Nephron progenitor cell (in vitro differentiated cells): ENCODE results near the gene NKTR.
"Not testable (repeated sequence)": the region's sequence is repeated elsewhere in the genome, so short reads cannot be mapped to it uniquely, and the experiment has no call there.

ENCODE experiments used
- DNase-seq: peaks from one replicate; pipeline ENCODE4 v3.0.0; 2021
- H3K27ac Mint-ChIP-seq: 2 replicates; pipeline ENCODE4 v1.8.0; 2021; ENCODE audit warnings: mild to moderate bottlenecking, moderate library complexity, mixed read lengths
- H3K27me3 Mint-ChIP-seq: 2 replicates; pipeline ENCODE4 v1.8.0; 2021; ENCODE audit warnings: mild to moderate bottlenecking, low read depth, mixed read lengths; ENCODE audit not compliant: poor library complexity
- H3K36me3 Mint-ChIP-seq: 2 replicates; pipeline ENCODE4 v1.8.0; 2021; ENCODE audit warnings: low read depth, mixed read lengths
- H3K4me1 Mint-ChIP-seq: 2 replicates; pipeline ENCODE4 v1.8.0; 2021; ENCODE audit warnings: mixed read lengths
- H3K4me3 Mint-ChIP-seq: 2 replicates; pipeline ENCODE4 v1.8.0; 2021; ENCODE audit warnings: mild to moderate bottlenecking, moderate library complexity, mixed read lengths
- H3K9me3 Mint-ChIP-seq: 2 replicates; pipeline ENCODE4 v1.8.0; 2021; ENCODE audit warnings: mild to moderate bottlenecking, moderate library complexity, mixed read lengths
- CTCF ChIP-seq: fragments of 200-600 bp; sonication (generic); IDR thresholded peaks from 2 replicates; pipeline ENCODE4 v1.5.0; 2021; ENCODE audit warnings: antibody characterized with exemption

NKTR gene

GRCh38 chr3:42569593-42570142 is 30.8 kb upstream of the NKTR start:
- no peak for DNase-seq
- no peak for TF ChIP-seq CTCF
- Mint-ChIP-seq H3K4me3 (no peak overlapping the region), H3K27me3 (no peaks in the 10 kb centered on the region), H3K27ac (peak overlapping the region; percentile 44), H3K36me3 (peaks cover 59% of the 10 kb centered on the region), H3K4me1 (peaks cover 6% of the 10 kb centered on the region), H3K9me3 (peaks cover 13% of the 10 kb centered on the region)

GRCh38 chr3:42572278-42572677 is 28.2 kb upstream of the NKTR start:
- peaks cover 38% of the 10 kb centered on the region for H3K9me3 Mint-ChIP-seq
- H3K4me1 Mint-ChIP-seq, result peaks cover 6% of the 10 kb centered on the region
- H3K27ac Mint-ChIP-seq, result no peak overlapping the region
- H3K36me3 Mint-ChIP-seq, result peaks cover 68% of the 10 kb centered on the region
- no peaks in the 10 kb centered on the region for H3K27me3 Mint-ChIP-seq
- DNase-seq, result peak; percentile 36
- peak; percentile 31 for TF ChIP-seq CTCF
- H3K4me3 Mint-ChIP-seq, result no peak overlapping the region

GRCh38 chr3:42575137-42575741 is 25.2 kb upstream of the NKTR start:
- H3K4me3 Mint-ChIP-seq, result no peak overlapping the region
- H3K27me3 Mint-ChIP-seq, result no peaks in the 10 kb centered on the region
- peaks cover 80% of the 10 kb centered on the region for H3K36me3 Mint-ChIP-seq
- TF ChIP-seq CTCF, result no peak
- peaks cover 47% of the 10 kb centered on the region for H3K9me3 Mint-ChIP-seq
- peaks cover 8% of the 10 kb centered on the region for H3K4me1 Mint-ChIP-seq
- no peak for DNase-seq
- no peak overlapping the region for H3K27ac Mint-ChIP-seq

- H3K27me3 Mint-ChIP-seq, result no peaks in the 10 kb centered on the region
- peaks cover 47% of the 10 kb centered on the region for H3K9me3 Mint-ChIP-seq
- H3K4me3 Mint-ChIP-seq, result no peak overlapping the region
- no peak for TF ChIP-seq CTCF
- no peak for DNase-seq
- H3K4me1 Mint-ChIP-seq, result peaks cover 30% of the 10 kb centered on the region
- no peak overlapping the region for H3K27ac Mint-ChIP-seq
- H3K36me3 Mint-ChIP-seq, result peaks cover 69% of the 10 kb centered on the region
Measured at GRCh38 chr3:42578054-42578453, 22.4 kb upstream of the NKTR start.

GRCh38 chr3:42579346-42579745 is 21.1 kb upstream of the NKTR start:
- H3K27ac Mint-ChIP-seq, DNase-seq, H3K27me3 Mint-ChIP-seq, H3K4me3 Mint-ChIP-seq: not testable (repeated sequence)
- H3K4me1 Mint-ChIP-seq, result peaks cover 34% of the 10 kb centered on the region
- peaks cover 37% of the 10 kb centered on the region for H3K9me3 Mint-ChIP-seq
- peaks cover 56% of the 10 kb centered on the region for H3K36me3 Mint-ChIP-seq

GRCh38 chr3:42581400-42581708 is 19.1 kb upstream of the NKTR start:
- TF ChIP-seq CTCF, result no peak
- no peak for DNase-seq
- H3K27ac Mint-ChIP-seq, result no peak overlapping the region
- peaks cover 17% of the 10 kb centered on the region for H3K9me3 Mint-ChIP-seq
- H3K27me3 Mint-ChIP-seq, result no peaks in the 10 kb centered on the region
- H3K36me3 Mint-ChIP-seq, result peaks cover 36% of the 10 kb centered on the region
- peaks cover 34% of the 10 kb centered on the region for H3K4me1 Mint-ChIP-seq
- H3K4me3 Mint-ChIP-seq, result peak overlapping the region; percentile 91
